ENCODE measurements around the gene RAP1GDS1.
"Not testable (repeated sequence)": the region's sequence is repeated elsewhere in the genome, so short reads cannot be mapped to it uniquely, and the experiment has no call there.

The RAP1GDS1 gene

DNA sequence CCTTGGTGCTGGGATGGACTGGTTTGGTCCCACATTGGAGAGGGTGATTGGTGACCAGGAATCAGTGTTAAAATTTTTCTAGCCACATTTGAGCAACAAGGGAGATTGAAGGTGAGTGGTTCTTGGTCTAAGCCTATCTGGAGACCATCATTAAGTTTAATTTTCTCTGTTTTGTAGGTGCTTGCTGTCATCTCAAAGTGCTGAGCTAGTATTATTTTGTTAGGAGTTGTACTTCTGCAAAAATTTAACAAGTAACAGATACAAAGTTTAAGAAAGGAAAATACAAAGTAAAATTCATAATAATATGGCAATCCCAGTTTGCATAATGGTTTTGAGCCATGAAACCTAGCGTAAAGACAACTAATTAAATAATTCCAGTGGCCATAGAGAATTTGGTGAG, 66.5 kb downstream of the RAP1GDS1 start:
- H3K27me3 Mint-ChIP-seq (ENCODE audit: low read depth), result no peaks in the 10 kb centered on the region
- H3K9me3 Mint-ChIP-seq, result peaks cover 37% of the 10 kb centered on the region
- H3K4me3 Mint-ChIP-seq, result no peak overlapping the region
- TF ChIP-seq, protein P1, sequence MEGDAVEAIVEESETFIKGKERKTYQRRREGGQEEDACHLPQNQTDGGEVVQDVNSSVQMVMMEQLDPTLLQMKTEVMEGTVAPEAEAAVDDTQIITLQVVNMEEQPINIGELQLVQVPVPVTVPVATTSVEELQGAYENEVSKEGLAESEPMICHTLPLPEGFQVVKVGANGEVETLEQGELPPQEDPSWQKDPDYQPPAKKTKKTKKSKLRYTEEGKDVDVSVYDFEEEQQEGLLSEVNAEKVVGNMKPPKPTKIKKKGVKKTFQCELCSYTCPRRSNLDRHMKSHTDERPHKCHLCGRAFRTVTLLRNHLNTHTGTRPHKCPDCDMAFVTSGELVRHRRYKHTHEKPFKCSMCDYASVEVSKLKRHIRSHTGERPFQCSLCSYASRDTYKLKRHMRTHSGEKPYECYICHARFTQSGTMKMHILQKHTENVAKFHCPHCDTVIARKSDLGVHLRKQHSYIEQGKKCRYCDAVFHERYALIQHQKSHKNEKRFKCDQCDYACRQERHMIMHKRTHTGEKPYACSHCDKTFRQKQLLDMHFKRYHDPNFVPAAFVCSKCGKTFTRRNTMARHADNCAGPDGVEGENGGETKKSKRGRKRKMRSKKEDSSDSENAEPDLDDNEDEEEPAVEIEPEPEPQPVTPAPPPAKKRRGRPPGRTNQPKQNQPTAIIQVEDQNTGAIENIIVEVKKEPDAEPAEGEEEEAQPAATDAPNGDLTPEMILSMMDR (IDR thresholded peaks at IDR 0.05; ENCODE audit: unreplicated experiment in 3 of 3), result no peak
- H3K27ac Mint-ChIP-seq, result no peak overlapping the region
- H3K36me3 Mint-ChIP-seq (ENCODE audit: low read depth), result peaks cover 56% of the 10 kb centered on the region
- no peaks in the 10 kb centered on the region for H3K4me1 Mint-ChIP-seq

DNA sequence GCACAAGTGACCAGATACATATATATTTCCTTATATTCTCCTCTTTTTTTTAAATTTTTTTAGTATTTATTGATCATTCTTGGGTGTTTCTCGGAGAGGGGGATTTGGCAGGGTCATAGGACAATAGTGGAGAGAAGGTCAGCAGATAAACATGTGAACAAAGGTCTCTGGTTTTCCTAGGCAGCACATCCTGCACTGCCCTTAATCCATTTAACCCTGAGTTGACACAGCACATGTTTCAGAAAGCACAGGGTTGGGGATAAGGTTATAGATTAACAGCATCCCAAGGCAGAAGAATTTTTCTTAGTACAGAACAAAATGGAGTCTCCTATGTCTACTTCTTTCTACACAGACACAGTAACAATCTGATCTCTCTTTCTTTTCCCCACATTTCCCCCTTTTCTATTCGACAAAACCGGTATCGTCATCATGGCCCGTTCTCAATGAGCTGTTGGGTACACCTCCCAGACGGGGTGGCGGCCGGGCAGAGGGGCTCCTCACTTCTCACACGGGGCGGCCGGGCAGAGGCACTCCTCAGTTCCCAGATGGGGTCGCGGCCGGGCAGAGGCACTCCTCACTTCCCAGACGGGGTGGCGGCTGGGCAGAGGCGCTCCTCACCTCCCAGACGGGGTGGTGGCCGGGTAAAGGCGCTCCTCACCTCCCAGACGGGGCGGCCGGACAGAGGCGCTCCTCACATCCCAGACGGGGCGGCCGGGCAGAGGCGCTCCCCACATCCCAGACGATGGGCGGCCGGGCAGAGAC, 68.9 kb downstream of the RAP1GDS1 start:
- not testable (repeated sequence) for H3K27me3 Mint-ChIP-seq (ENCODE audit: low read depth); H3K4me3 Mint-ChIP-seq; H3K27ac Mint-ChIP-seq; H3K4me1 Mint-ChIP-seq
- H3K9me3 Mint-ChIP-seq, result peaks cover 48% of the 10 kb centered on the region
- H3K36me3 Mint-ChIP-seq (ENCODE audit: low read depth), result peaks cover 61% of the 10 kb centered on the region

DNA sequence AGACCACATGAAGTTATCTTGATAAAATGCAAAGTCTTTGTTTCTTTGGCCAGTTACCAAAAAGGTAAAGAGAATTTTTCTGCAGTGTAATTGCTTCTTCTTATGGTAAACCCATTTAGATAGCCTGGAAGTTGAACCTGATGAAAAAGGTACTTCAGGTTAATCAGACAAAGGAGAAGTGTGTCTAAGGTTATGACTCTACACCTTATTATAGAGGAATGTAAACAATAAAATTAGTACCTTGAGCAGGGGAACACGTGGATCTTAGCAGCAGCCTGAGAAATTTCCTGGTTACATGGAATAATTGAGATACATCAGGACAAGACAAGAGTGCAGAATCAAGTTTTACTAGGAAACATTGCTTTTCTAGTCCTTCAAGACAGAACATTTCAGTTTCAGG, 70.8 kb downstream of the RAP1GDS1 start:
- peaks cover 48% of the 10 kb centered on the region for H3K9me3 Mint-ChIP-seq
- no peaks in the 10 kb centered on the region for H3K4me1 Mint-ChIP-seq

DNA sequence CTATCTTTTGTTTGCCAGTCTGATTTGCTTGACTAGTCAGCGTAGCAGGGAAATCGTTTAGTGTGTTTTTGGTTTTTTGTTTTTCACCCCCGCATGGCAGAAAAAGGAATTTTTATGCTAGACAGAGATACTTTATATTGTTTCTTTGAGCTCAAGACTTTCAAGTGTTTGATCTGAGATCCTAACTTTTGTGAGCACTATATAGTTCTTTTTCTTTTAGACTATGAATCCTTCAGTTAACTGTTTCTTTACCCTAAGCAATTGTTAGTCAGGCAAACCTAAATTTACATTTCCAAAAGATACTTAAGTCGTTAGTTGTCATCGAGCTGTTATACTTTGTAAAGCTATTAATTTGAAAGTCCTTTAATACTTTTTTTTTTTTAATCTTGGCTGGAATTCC, 73.3 kb downstream of the RAP1GDS1 start:
- Mint-ChIP-seq H3K4me3 (no peak overlapping the region), H3K27me3 (ENCODE audit: low read depth) (no peaks in the 10 kb centered on the region), H3K9me3 (peaks cover 43% of the 10 kb centered on the region), H3K4me1 (no peaks in the 10 kb centered on the region), H3K27ac (no peak overlapping the region), H3K36me3 (ENCODE audit: low read depth) (peaks cover 32% of the 10 kb centered on the region)
- TF ChIP-seq, protein P1 (IDR thresholded peaks at IDR 0.05; ENCODE audit: unreplicated experiment in 3 of 3), result no peak

More for the DNA sequence above, 70.8 kb downstream of the RAP1GDS1 start:
- Mint-ChIP-seq H3K36me3 (ENCODE audit: low read depth) (peaks cover 50% of the 10 kb centered on the region), H3K27ac (no peak overlapping the region), H3K27me3 (ENCODE audit: low read depth) (no peaks in the 10 kb centered on the region), H3K4me3 (no peak overlapping the region)
- TF ChIP-seq, protein P1 (IDR thresholded peaks at IDR 0.05; ENCODE audit: unreplicated experiment in 3 of 3), result no peak

DNA sequence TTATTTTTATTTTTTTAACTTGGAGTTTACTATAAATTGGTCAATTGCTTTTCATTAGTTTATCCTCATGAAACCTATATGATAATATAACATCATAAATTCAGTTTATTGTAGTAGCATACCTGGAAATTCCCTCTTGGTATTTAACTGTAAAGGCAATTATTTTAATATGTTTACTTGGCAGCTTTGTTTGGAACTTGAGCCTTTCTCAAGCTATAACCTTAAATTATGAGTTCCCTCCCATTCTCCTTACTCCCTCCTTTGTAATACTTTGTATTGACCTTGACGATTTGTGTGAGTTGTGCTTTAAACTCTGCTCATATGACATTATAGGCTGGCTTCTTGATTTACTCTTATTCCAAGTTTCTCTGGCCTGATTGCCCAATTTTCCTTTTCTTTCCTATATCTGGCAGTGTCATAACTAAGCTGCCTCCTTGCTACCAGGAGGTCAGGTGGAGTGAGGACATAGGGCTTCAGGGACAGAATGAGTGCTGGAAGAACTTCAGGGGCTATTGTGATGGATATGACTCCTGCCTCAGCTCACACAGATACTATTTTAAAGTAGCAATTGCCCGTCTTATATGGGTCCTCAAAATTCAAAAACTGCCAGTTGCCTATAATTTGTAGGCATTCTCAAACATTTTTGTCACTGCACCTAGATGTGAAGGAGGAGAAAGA, 77.7 kb downstream of the RAP1GDS1 start:
- H3K27ac Mint-ChIP-seq, result no peak overlapping the region
- H3K4me3 Mint-ChIP-seq, result no peak overlapping the region
- peaks cover 10% of the 10 kb centered on the region for H3K4me1 Mint-ChIP-seq
- no peaks in the 10 kb centered on the region for H3K27me3 Mint-ChIP-seq (ENCODE audit: low read depth)
- H3K9me3 Mint-ChIP-seq, result peaks cover 19% of the 10 kb centered on the region
- TF ChIP-seq, protein P1 (IDR thresholded peaks at IDR 0.05; ENCODE audit: unreplicated experiment in 3 of 3), result no peak
- H3K36me3 Mint-ChIP-seq (ENCODE audit: low read depth), result no peaks in the 10 kb centered on the region

DNA sequence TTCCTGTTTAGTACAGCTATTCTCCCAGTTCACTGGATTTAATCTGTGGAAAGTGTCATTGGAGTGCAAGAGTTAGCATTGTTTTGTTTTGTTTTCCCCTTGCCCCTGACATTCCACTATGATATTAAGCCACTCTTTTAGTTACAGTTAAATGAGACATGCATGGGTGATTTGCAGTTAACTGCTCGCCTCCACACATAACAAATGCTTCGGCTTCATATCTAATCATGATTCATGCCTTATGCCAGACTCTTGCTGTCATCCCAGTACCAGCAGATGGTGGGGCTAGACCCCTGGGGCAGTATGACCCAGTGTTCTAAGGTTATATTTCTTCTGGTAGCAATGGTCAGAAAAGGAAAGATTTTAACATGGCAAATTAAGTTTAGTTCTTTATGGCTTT, 80.1 kb downstream of the RAP1GDS1 start:
- H3K9me3 Mint-ChIP-seq, result peaks cover 8% of the 10 kb centered on the region

More for the DNA sequence above, 80.1 kb downstream of the RAP1GDS1 start:
- H3K27ac Mint-ChIP-seq, result peak overlapping the region in 2 of 3 experiments; percentile 17 to 83
- H3K27me3 Mint-ChIP-seq (ENCODE audit: low read depth), result no peaks in the 10 kb centered on the region
- peaks cover 10% of the 10 kb centered on the region for H3K4me1 Mint-ChIP-seq
- H3K4me3 Mint-ChIP-seq, result no peak overlapping the region
- no peaks in the 10 kb centered on the region for H3K36me3 Mint-ChIP-seq (ENCODE audit: low read depth)
- TF ChIP-seq, protein P1 (IDR thresholded peaks at IDR 0.05; ENCODE audit: unreplicated experiment in 3 of 3), result no peak
